MM.1S (cell line): ENCODE data around the gene TMEM187.

Experiments
- DNase-seq: peaks from one replicate; pipeline ENCODE4 v3.0.0-alpha.2; 2015
- H2AFZ ChIP-seq: fragments of 300-600 bp; sonication (generic); 2 replicates; pipeline ENCODE4 v1.6.0; 2016; ENCODE audit warnings: antibody characterized with exemption, low read length
- H3F3A ChIP-seq: fragments of 300-600 bp; sonication (generic); 2 replicates; pipeline ENCODE4 v1.6.1; 2016; ENCODE audit warnings: mild to moderate bottlenecking, antibody characterized with exemption, low read length, moderate library complexity, mixed read lengths; ENCODE audit not compliant: insufficient read depth
- H3K27ac ChIP-seq: fragments of 300-600 bp; sonication (generic); 2 replicates; pipeline ENCODE4 v1.5.1; 2016; ENCODE audit warnings: mild to moderate bottlenecking, low read length
- H3K27me3 ChIP-seq: fragments of 300-600 bp; sonication (generic); replicated peaks from 2 replicates; pipeline ENCODE4 v1.6.0; 2016; ENCODE audit warnings: low read length; ENCODE audit not compliant: insufficient read depth
- H3K36me3 ChIP-seq: fragments of 300-600 bp; sonication (generic); replicated peaks from 2 replicates; pipeline ENCODE4 v1.6.1; 2016; ENCODE audit warnings: mild to moderate bottlenecking, low read length, mixed read lengths; ENCODE audit not compliant: insufficient read depth
- H3K4me1 ChIP-seq: fragments of 300-600 bp; sonication (generic); 2 replicates; pipeline ENCODE4 v1.6.1; 2016; ENCODE audit warnings: low read length, mixed read lengths
- H3K4me2 ChIP-seq: fragments of 300-600 bp; sonication (generic); 2 replicates; pipeline ENCODE4 v1.6.0; 2016; ENCODE audit warnings: low read depth, low read length
- H3K4me3 ChIP-seq: fragments of 300-600 bp; sonication (generic); 2 replicates; pipeline ENCODE4 v1.5.1; 2016; ENCODE audit warnings: low read length, mixed read lengths
- H3K79me2 ChIP-seq: fragments of 300-600 bp; sonication (generic); 2 replicates; pipeline ENCODE4 v1.6.1; 2016; ENCODE audit warnings: mixed run types, low read length, mixed read lengths
- H3K9ac ChIP-seq: fragments of 300-600 bp; sonication (generic); 2 replicates; pipeline ENCODE4 v1.6.1; 2016; ENCODE audit warnings: low read length, mixed read lengths
- H3K9me2 ChIP-seq: fragments of 300-600 bp; sonication (generic); replicated peaks from 2 replicates; pipeline ENCODE4 v1.6.1; 2016; ENCODE audit warnings: mild to moderate bottlenecking, low read length, mixed read lengths; ENCODE audit not compliant: insufficient read depth
- H3K9me3 ChIP-seq: fragments of 300-600 bp; sonication (generic); replicated peaks from 2 replicates; pipeline ENCODE4 v1.6.1; 2016; ENCODE audit warnings: mild to moderate bottlenecking, low read length, mixed read lengths; ENCODE audit not compliant: insufficient read depth
- H4K20me1 ChIP-seq: fragments of 300-600 bp; sonication (generic); 2 replicates; pipeline ENCODE4 v1.6.1; 2016; ENCODE audit warnings: mild to moderate bottlenecking, low read length, moderate library complexity, mixed read lengths; ENCODE audit not compliant: insufficient read depth
- EZH2 ChIP-seq: fragments of 300-600 bp; sonication (generic); optimal IDR thresholded peaks from 2 replicates; pipeline ENCODE3; 2017; ENCODE audit warnings: low read depth, mild to moderate bottlenecking, antibody characterized with exemption, low read length, mixed read lengths
- EZH2phosphoT487 ChIP-seq: fragments of 300-600 bp; sonication (generic); IDR thresholded peaks from 2 replicates; pipeline ENCODE4 v1.6.1; 2018; ENCODE audit warnings: antibody characterized with exemption, low read length
- TF ChIP-seq, protein P1 (sequence below): fragments of 300-600 bp; sonication (generic); IDR thresholded peaks from 2 replicates; pipeline ENCODE4 v1.5.1; 2016; ENCODE audit warnings: antibody characterized with exemption, low read length, mixed read lengths

TMEM187 gene

DNA sequence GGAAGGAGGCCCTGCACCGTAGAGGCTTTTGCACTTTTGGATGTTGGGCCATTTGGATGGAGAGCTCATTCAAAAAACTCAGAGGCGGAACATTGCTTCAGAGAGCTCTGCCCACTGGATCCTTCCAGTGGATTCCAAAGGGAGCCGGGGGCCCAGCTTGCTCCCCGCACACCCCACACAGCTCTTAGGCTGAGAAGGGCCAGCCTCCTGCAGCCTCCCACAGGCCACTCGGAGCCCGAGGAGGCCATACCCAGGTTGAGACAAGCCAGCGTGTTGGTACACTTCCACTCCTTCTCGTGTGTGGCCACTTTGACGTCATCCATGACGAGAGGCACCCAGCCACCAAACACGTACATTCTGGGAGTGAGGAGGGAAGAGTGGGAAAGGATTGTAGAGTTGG lies 11.3 kb upstream of the TMEM187 start:
- TF ChIP-seq EZH2, result no peak
- TF ChIP-seq, protein P1, sequence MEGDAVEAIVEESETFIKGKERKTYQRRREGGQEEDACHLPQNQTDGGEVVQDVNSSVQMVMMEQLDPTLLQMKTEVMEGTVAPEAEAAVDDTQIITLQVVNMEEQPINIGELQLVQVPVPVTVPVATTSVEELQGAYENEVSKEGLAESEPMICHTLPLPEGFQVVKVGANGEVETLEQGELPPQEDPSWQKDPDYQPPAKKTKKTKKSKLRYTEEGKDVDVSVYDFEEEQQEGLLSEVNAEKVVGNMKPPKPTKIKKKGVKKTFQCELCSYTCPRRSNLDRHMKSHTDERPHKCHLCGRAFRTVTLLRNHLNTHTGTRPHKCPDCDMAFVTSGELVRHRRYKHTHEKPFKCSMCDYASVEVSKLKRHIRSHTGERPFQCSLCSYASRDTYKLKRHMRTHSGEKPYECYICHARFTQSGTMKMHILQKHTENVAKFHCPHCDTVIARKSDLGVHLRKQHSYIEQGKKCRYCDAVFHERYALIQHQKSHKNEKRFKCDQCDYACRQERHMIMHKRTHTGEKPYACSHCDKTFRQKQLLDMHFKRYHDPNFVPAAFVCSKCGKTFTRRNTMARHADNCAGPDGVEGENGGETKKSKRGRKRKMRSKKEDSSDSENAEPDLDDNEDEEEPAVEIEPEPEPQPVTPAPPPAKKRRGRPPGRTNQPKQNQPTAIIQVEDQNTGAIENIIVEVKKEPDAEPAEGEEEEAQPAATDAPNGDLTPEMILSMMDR, result no peak
- TF ChIP-seq EZH2phosphoT487, result no peak
- H3K27me3 ChIP-seq, result no peaks in the 10 kb centered on the region

GRCh38 chrX:153963546-153963945 lies 9.0 kb upstream of the TMEM187 start:
- no peak overlapping the region for H2AFZ ChIP-seq
- peaks cover 15% of the 10 kb centered on the region; the same call in 1 of the 2 replicates for H3K4me1 ChIP-seq
- no peak overlapping the region for H3K27ac ChIP-seq
- 0 out of 2 replicates have a peak, but pooled peaks cover 4% of the 10 kb centered on the region for H3F3A ChIP-seq
- peaks cover 77% of the 10 kb centered on the region for H3K79me2 ChIP-seq
- H3K4me3 ChIP-seq, result no peak overlapping the region
- no peaks in the 10 kb centered on the region for H3K27me3 ChIP-seq
- H3K36me3 ChIP-seq, result no peaks in the 10 kb centered on the region; the same call in 1 of the 2 replicates
- no peak for DNase-seq
- H3K9me3 ChIP-seq, result no peaks in the 10 kb centered on the region
- TF ChIP-seq EZH2 (no peak), EZH2phosphoT487 (no peak)
- TF ChIP-seq, protein P1, result no peak
- H3K9me2 ChIP-seq, result no peaks in the 10 kb centered on the region
- no peak overlapping the region for H3K4me2 ChIP-seq
- no peak overlapping the region for H3K9ac ChIP-seq
- peaks cover 23% of the 10 kb centered on the region for H4K20me1 ChIP-seq

More for the DNA sequence above, 11.3 kb upstream of the TMEM187 start:
- Histone ChIP-seq H3K4me3 (no peak overlapping the region), H3K9ac (no peak overlapping the region), H3K79me2 (peaks cover 54% of the 10 kb centered on the region), H2AFZ (no peak overlapping the region), H3F3A (no peaks in the 10 kb centered on the region), H3K4me1 (no peaks in the 10 kb centered on the region), H3K36me3 (no peaks in the 10 kb centered on the region; the same call in 1 of the 2 replicates), H3K4me2 (no peak overlapping the region), H4K20me1 (peaks cover 10% of the 10 kb centered on the region), H3K9me2 (no peaks in the 10 kb centered on the region), H3K27ac (no peak overlapping the region), H3K9me3 (no peaks in the 10 kb centered on the region)
- no peak for DNase-seq

DNA sequence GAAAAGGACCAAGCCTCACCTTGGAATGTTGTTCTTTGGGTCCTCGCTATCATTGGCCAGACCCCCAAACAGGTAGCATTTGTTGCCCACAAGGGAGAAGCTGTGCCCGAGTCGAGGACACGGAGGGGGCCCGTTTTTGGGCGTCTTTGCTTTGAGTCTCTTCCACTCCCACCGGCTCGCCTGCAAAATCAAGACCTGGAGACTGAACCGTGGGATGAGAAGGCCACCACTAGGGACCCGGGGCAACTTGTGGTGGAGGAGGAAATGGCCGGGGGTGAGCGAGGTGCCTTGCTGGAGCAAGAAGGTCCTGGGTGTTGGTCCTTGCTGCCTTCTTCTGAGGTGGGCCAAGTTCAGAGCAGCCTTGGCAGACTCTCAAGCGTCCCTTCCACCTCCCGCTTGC lies 8.4 kb upstream of the TMEM187 start:
- peaks cover 15% of the 10 kb centered on the region; the same call in 1 of the 2 replicates for H3K4me1 ChIP-seq
- H3K27ac ChIP-seq, result no peak overlapping the region
- no peak for TF ChIP-seq EZH2
- no peak for TF ChIP-seq EZH2phosphoT487
- TF ChIP-seq, protein P1, result no peak
- no peak overlapping the region for H2AFZ ChIP-seq
- peaks cover 9% of the 10 kb centered on the region; the same call in 1 of the 2 replicates for H3F3A ChIP-seq
- H3K9me3 ChIP-seq, result no peaks in the 10 kb centered on the region
- H3K36me3 ChIP-seq, result no peaks in the 10 kb centered on the region; the same call in 1 of the 2 replicates
- no peak overlapping the region for H3K4me3 ChIP-seq
- H4K20me1 ChIP-seq, result peaks cover 23% of the 10 kb centered on the region
- no peaks in the 10 kb centered on the region for H3K27me3 ChIP-seq
- no peaks in the 10 kb centered on the region for H3K9me2 ChIP-seq
- no peak overlapping the region for H3K9ac ChIP-seq
- no peak for DNase-seq
- no peak overlapping the region for H3K4me2 ChIP-seq
- H3K79me2 ChIP-seq, result peaks cover 82% of the 10 kb centered on the region
